Measurements from ENCODE around the gene SLC9A3.
"Not testable (repeated sequence)": the region's sequence is repeated elsewhere in the genome, so short reads cannot be mapped to it uniquely, and the experiment has no call there.

Gene SLC9A3

DNA sequence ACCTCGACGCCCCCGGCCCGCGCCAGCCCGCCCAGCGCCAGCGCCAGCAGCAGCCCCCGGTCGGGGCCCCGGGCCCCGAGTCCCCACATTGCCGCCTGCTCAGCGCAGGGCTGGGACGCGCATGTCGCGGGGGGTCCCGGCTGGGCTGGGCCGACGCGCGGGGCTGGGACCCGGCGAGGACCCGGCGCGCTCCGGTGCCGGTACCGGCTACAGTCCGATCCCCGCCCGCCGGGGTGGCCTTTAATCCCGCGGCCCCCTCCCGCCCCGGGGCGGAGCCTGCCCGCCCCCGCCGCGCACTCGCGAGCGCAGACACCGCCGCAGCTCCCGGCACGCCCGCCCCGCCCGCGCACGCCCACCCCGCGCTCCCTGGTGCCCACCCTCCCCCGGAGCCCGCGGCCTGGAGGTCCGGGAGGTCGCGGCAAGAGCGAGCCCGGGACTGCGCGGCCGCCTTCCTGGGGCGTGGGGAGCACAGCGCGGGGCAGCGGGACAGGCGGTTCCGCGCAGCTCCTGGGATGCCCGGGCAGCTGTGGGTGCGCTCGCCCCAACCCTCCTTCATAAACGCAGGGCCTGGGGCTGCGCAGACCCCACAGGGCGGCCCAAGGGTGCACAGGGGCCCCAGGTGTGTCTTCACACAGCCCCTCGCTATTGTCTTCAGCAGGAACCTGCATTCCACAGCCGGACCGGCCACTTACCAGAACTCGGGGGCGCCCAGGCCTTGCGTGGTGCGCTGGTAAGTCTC, at the start of gene SLC9A3:
Gene SLC9A3 (minus strand): TSS at position 216 of the 739 bp plus-strand sequence.
- DNase-seq: no peak

- no peak for DNase-seq
Observed at GRCh38 chr5:573976-574375, 49.7 kb upstream of the SLC9A3 start.

- no peak for DNase-seq
Observed at GRCh38 chr5:573206-573605, 49.0 kb upstream of the SLC9A3 start.

DNA sequence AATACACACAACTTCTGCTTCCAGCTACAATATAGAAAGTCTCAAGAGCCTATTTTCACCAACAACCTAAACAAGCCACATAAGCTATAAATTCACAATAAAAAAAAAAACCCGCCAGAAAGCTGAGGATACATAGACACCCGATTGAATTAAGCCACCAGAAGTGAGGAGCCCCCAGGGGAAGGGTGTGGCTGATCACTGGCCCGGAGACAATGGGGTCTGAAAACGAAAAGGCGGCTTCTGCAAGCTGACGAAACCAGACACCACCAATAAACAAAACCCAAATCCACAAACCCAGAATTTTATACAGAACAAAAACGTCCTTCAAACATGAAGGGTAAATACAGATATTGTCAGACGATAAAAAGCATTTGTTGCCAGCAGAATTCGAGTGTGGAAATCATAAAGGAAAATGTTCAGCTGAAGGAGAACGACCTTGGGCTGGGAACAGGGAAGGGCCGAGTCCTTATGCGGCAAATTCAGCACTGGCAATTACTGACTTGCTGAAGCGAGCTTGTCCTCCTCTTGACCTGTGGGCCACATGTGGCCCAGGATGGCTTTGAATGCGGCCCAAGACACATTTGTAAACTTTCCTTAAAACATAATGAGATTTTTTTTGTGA, 48.3 kb upstream of the SLC9A3 start:
- no peak for DNase-seq

DNA sequence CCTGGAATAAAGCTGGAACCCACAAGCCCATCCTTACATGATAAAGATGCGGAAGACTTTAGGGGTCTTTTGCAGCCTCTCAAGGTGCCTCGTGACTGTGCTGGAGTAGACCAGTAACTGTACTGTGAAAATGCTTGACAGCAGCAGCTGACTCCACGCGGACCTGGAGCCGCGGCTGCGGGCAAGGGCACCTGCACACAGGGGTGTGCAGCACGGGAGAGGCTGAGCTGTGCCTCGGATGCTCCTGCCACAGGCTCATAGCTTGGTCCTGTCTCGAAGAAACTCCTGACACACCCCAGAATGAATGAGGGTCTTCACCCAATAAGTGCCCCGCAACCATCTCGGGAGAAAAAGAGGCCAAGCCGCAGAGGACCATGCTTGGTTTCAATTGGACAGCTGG, 47.5 kb upstream of the SLC9A3 start:
- no peak for DNase-seq

- no peak for DNase-seq
Observed at GRCh38 chr5:570886-571285, 46.6 kb upstream of the SLC9A3 start.

DNA sequence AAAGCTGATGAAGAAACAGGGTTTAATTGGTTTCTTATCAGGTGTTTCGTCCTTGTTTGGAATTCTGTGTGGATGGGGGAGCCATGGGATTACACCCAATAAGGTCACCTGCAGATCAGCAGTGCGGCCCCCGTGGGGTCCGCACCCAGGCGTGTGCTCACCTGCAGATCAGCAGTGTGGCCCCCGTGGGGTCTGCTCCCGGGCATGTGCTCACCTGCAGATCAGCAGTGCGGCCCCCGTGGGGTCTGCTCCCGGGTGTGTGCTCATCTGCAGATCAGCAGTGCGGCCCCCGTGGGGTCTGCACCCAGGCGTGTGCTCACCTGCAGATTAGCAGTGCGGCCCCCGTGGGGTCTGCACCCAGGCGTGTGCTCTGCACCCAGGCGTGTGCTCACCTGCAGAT, 46.2 kb upstream of the SLC9A3 start:
- no peak for DNase-seq

DNA sequence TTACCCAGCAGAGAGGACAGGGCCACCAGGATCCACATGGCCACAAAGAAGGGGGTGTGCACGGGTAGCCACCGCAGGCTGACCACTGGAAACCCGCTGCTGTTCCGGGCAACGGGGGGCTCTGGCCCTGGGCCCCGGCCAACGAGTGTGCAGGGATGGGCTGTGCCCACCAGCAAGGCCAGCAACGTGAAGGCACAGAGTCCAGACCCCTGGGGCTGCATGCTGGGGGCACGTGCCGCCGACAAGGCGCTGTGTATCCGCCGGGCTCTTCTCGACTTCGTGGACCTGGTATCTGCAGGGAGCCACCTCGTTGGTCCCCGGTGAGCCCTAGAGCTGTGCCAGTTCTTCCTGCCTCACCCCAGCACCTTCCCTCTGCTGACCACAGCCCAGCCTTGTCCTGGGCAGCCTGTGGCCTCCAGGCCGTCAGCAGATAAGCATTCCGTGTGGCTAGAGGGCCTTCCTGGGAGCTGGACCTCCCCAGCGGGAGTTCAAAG, 45.7 kb upstream of the SLC9A3 start:
- DNase-seq: no peak

DNA sequence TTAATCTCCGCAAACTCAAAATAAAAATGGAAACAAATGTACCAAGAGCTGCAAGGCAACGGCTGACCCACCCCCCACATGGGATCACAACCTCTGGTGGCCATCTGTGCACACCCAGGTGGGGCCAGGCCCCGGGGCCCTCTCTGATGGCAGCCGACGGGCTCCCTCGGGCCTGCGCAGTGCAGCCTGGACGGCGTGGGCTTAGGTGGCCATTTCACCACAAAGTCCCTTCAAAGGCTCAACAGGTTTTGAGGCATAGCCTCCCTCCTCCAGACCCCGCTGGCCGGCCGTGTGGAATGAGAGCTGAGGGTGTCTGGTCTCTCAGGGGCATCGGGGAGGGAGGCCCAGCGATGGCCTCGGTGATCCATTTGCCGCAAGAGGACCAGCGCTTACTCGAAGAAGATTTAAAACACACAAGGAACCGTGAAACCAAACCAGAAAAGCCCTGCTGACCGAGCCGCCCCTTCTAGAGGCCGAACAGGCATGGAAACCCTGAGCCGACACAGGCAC, 45.2 kb upstream of the SLC9A3 start:
- DNase-seq: no peak

DNA sequence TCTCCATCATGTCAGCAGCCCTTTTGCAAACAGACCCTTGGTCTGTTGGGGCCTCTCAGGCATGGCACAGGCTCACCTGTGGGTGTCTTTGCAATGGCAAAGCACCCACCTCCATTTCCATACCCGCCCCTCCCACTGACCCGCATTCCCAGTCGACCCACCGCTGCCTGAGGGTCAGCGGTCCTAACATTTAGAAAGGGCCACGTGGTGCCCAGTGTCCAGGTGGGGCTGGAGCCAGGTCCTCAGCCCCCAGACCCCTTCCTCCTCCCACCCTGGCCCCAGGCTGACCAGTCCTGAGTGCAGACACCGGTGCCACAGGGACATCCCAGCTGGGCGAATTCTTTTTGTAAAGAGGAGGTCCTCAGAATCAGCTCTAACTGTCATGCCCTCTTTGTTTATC, 44.6 kb upstream of the SLC9A3 start:
- no peak for DNase-seq

DNA sequence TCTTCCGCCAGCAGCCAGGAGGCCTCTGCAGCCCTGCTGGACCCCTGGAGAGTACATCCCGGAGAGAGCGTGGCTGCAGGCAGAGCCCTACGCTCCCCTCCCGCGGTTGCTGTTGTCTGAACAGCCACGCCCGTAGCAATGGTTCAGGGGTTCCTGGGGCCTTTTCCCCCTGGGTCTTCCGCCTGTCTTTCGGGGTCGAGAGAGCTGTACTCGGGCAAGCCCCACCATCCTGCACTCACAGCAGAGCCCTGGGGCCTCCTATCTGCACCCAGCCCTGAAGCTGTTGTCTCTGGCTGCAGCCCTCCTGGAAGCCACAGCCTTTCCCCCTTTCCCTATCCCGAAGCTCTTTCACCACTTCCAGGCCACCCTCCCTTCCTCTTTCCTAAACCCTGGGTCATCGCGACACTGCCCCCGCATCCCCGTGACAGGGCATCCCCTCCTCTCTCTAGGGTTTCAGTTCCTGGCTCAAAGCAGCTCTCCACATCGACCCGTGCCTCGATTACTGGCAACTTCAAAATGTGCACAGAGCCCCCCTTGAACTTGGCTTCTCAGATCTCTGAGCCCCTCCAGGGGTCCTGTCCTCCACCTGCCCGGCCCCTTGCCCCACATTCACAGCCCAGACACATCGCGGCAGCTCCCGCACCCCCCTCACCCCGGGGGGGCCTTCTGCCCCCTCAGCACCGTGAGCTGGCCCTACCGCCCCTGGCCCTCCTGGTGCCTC, 44.0 kb upstream of the SLC9A3 start:
- no peak for DNase-seq

DNA sequence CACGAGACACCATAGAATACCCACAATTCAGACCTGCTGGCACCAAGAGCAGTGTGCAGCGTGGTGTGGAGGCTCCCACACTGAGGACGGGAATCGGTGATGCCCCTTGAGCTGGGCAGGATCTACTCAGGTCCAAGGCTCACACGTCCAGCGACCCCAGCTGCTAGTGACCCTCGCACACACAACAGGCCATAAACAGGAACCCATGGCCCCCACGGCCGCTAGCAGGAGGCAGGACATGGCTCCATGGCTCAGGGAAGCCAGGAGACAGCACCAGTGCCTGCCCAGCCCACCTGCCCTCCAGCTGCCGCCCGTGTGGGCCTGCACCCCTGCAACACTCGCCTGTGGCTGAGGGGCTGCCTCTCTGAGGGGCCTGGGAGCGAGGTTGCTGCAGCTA, 43.4 kb upstream of the SLC9A3 start:
- DNase-seq: no peak

GRCh38 chr5:566636-567309, 42.5 kb upstream of the SLC9A3 start:
- no peak for DNase-seq

DNA sequence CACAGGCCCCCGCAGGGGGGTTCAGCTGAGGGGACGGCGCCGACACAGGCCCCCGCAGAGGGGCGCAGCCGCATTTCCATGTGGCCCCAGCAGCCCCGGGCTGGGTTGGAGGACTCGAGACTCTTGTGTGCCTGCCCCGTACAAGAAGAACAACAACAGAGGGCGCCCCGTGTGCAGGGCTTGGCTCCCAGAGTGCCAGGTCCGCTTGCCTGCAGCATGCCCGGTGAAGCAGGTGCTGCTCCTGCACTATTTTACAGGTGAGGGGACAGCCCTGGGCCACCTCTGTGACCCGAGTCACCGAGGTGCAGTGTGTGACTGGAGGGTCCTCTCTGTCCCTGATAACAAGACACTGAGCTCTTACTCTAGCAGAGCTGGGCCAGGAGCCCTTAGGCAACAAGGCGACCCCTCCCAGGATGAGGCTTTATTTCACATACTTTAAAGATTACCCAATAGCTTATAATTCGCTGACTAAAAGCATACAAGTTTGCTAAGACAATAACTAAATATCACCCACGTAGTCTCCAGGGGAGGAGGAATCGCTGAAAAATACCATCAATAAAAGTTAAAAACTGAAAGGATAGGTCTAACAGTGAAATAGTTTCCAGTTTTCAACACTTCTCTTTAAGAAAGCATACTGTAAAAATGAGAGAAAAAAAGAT, 41.7 kb upstream of the SLC9A3 start:
- no peak for DNase-seq

DNA sequence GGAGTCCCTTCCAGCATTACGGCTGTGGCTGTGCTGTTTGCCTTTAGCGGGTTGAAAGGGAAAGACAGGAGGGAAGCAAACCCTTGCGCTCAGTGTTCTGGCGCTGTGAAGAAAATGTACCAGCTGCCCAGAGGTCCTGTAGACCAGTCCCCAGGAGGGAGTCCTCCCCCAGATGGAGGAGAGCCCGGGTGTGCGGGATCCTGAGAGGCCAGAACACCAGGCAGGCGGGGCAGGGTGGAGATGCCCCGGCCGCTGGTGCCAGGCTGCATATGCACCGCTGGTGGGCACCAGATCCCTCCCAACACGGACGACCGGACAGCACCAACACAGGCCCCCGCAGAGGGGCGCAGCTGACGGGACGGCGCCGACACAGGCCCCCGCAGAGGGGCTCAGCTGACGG, 37.2 kb upstream of the SLC9A3 start:
- no peak for DNase-seq

DNA sequence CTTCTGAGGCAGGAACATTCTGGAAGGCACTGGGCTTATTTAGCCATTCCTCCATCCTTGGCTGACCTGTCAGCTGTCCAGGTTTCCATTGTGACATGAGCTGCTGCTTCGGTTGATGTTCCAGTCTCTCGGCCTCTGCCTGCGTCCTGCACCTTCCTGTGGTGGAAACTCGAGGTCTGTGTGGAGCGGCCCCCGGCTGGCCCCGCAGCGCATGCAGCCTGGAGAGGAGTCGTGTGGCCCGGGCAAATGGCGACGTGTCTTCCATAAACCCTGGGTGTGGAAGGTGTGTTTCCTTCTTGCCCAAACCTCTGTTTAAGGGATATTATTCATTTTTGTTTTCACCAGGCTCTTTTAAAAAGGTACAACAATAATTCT, 36.5 kb upstream of the SLC9A3 start:
- no peak for DNase-seq

- DNase-seq: no peak
Observed at GRCh38 chr5:558871-559503, 34.7 kb upstream of the SLC9A3 start.

- no peak for DNase-seq
Observed at GRCh38 chr5:558326-558725, 34.1 kb upstream of the SLC9A3 start.

DNA sequence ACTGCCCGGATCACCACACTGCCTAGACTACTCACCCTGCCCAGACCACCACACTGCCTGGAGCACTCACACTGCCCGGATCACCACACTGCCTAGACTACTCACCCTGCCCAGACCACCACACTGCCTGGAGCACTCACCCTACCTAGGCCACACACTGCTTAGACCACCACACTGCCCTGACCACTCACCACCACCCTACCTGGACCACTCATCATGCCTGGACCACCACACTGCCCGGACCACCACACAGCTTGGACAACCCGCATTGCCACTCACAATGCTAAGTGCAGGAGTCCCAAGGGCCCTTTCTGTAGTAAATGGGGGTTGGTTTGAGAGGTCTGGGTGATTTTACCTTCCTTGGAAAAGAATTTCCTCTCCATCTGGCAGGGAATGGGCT, 33.7 kb upstream of the SLC9A3 start:
- not testable (repeated sequence) for DNase-seq

- no peak for DNase-seq
Observed at GRCh38 chr5:556909-557441, 32.7 kb upstream of the SLC9A3 start.

- no peak for DNase-seq
Observed at GRCh38 chr5:555058-555623, 30.9 kb upstream of the SLC9A3 start.

All from NCI-H510A (cell line).